Activated CD4-positive, CD25-positive, alpha-beta regulatory T cell treated with anti-CD3 and anti-CD28 coated beads, Interleukin-2, amount 50 U/mL, for 24 hours (primary cell): ENCODE measurements around the gene ZBTB17.

Experiments
- ATAC-seq, 2 donors: fragments of 150-1000 bp; cut with Tn5 transposase; one replicate each; pipeline ENCODE4 v1.10.0; 2021; ENCODE audit warnings: mild to moderate bottlenecking in 1 of 2, moderate library complexity in 1 of 2

Gene ZBTB17

GRCh38 chr1:15946571-15947381 lies 29.1 kb downstream of the ZBTB17 start:
- ATAC-seq, result no peak

- no peak for ATAC-seq
Observed at GRCh38 chr1:15945832-15946448, 30.0 kb downstream of the ZBTB17 start.

- ATAC-seq, result no peak
Observed at GRCh38 chr1:15945011-15945831, 30.7 kb downstream of the ZBTB17 start.

GRCh38 chr1:15944308-15945010 lies 31.4 kb downstream of the ZBTB17 start:
- ATAC-seq, result no peak

GRCh38 chr1:15943992-15944307 lies 32.0 kb downstream of the ZBTB17 start:
- ATAC-seq, result no peak

GRCh38 chr1:15943328-15943991 lies 32.4 kb downstream of the ZBTB17 start:
- no peak for ATAC-seq

- ATAC-seq, result no peak
Observed at GRCh38 chr1:15942661-15943327, 33.1 kb downstream of the ZBTB17 start.

- ATAC-seq, result no peak
Observed at GRCh38 chr1:15941899-15942660, 33.8 kb downstream of the ZBTB17 start.

- ATAC-seq, result no peak
Observed at GRCh38 chr1:15941044-15941840, 34.7 kb downstream of the ZBTB17 start.

GRCh38 chr1:15940110-15941043 lies 35.5 kb downstream of the ZBTB17 start:
- ATAC-seq, result no peak

GRCh38 chr1:15939181-15940109 lies 36.5 kb downstream of the ZBTB17 start:
- no peak for ATAC-seq

GRCh38 chr1:15938628-15939161 lies 37.2 kb downstream of the ZBTB17 start:
- ATAC-seq, result peak in 1 of 2 donors; percentile 17

- peak in 1 of 2 donors; percentile 37 for ATAC-seq
Observed at GRCh38 chr1:15937706-15938168, 38.2 kb downstream of the ZBTB17 start.

- no peak for ATAC-seq
Observed at GRCh38 chr1:15937146-15937545, 38.8 kb downstream of the ZBTB17 start.

GRCh38 chr1:15936025-15936424 lies 39.9 kb downstream of the ZBTB17 start:
- no peak for ATAC-seq

- no peak for ATAC-seq
Observed at GRCh38 chr1:15935056-15935950, 40.6 kb downstream of the ZBTB17 start.
